Heart right ventricle (tissue), 16 donors: Measurements from ENCODE around the gene KRT78. TPM values are rescaled to one million over a fixed set of nuclear protein-coding genes. Genes with fewer than 3 reads are reported as not detected.

ENCODE experiments used
- ATAC-seq, 8 donors: fragments of 200-7000 bp; cut with Tn5 transposase; one replicate each; pipeline ENCODE4 v1.9.1; 2020; ENCODE audit warnings: mild to moderate bottlenecking in 8 of 8, moderate library complexity in 8 of 8, moderate number of reproducible peaks in 1 of 8
- DNase-seq, 2 donors: peaks; one replicate each; pipeline ENCODE4 v3.0.0-alpha.2; 2020
- H3K27ac ChIP-seq, 10 donors: fragments of 200-600 bp; sonication (generic) in 2 of 10; one replicate each; pipeline versions ENCODE4 v1.5.0 to v1.8.0; 2020 to 2022; ENCODE audit warnings: mild to moderate bottlenecking in 3 of 10
- H3K27me3 ChIP-seq, 7 donors: fragments of 200-600 bp; one replicate each; pipeline ENCODE4 v1.8.0; 2021 to 2022; ENCODE audit warnings: mild to moderate bottlenecking in 2 of 7
- H3K36me3 ChIP-seq, 9 donors: fragments of 200-600 bp; sonication (generic) in 1 of 9; one replicate each; pipeline versions ENCODE4 v1.5.0 to v1.8.0; 2020 to 2022; ENCODE audit warnings: mild to moderate bottlenecking in 2 of 9
- H3K4me1 ChIP-seq, 9 donors: fragments of 200-600 bp; sonication (generic) in 1 of 9; one replicate each; pipeline versions ENCODE4 v1.5.0 to v1.8.0; 2020 to 2022; ENCODE audit warnings: mild to moderate bottlenecking in 4 of 9
- H3K4me3 ChIP-seq, 10 donors: fragments of 200-600 bp; sonication (generic) in 2 of 10; one replicate each; pipeline versions ENCODE4 v1.5.0 to v1.8.0; 2020 to 2022; ENCODE audit warnings: mild to moderate bottlenecking in 7 of 10, moderate library complexity in 2 of 10
- H3K9me3 ChIP-seq, 11 donors: fragments of 200-600 bp in 10 of 11; sonication (generic) in 2 of 11; one replicate each; pipeline versions ENCODE4 v1.5.0 to v1.8.0; 2013 to 2022; ENCODE audit warnings: mild to moderate bottlenecking in 2 of 11, control low read depth in 1 of 11, moderate library complexity in 1 of 11
- WGBS, 2 donors: extraction: QIAGEN DNeasy Blood & Tissue Kit; methylation state at CpG; one replicate each; pipeline ENCODE4 v1.1.7; 2013; ENCODE audit warnings: inconsistent platforms in 1 of 2; 5-methylcytosine and 5-hydroxymethylcytosine counted together
- intact Hi-C, 10 donors: fragments of 100-400 bp; cut with DNase I; formaldehyde crosslinking; loops; one replicate each; pipeline versions ENCODE4 v1.11.1 to v1.14.2; 2022
- polyA plus RNA-seq, 2 donors: library from polyadenylated mRNA; stranded (reverse); fragments of 200-250 nt; gene quantifications; one replicate each; pipeline ENCODE4 v1.2.3, GENCODE V29; 2013
- total RNA-seq, 10 donors: library from RNA; stranded (reverse); fragmentation: NEBNext Ultra II Directional in 3 of 10; extraction: Animal tissue kit (Norgen Biotek cat#: 25700) in 3 of 10; gene quantifications; one replicate each; pipeline versions ENCODE4 v1.2.1 to v1.2.4, GENCODE V29; 2021 to 2023
- TF ChIP-seq, protein P1 (sequence below), 9 donors: fragments of 200-600 bp; sonication (generic) in 2 of 9; IDR thresholded peaks; one replicate each; pipeline versions ENCODE4 v1.5.0 to v1.8.0; 2021 to 2022; ENCODE audit warnings: antibody characterized with exemption in 9 of 9, mild to moderate bottlenecking in 5 of 9, moderate library complexity in 1 of 9
- donor health status: Arrhythmogenic right ventricular cardiomyopathy.
- donor health status: ischemic (EF 13 %, LVEDD 7.1; RV severe dilation, severe dysfunction).
- donor health status: healthy with polysubstance abuse.
- donor health status: DM: no; HTN: yes; CAD: no.
- donor health status: DM: no; HTN: no; CAD: no.
- donor health status: ischemic (EF 25% LVEDD 6.9; RV normal size, moderate dysfunction).
- donor health status: ischemic (EF 25% LVEDD 5.7; RV mildly dilated, moderate dysfunction).
- donor health status: healthy.
- donor health status: DM: yes; HTN: yes; CAD: no.
- donor health status: Ischemic cardiomyopathy.
- donor health status: ischemic (EF 35%, LVEDD 5.7; RV mildly dilated, moderate dysfunction).
- donor health status: nonischemic (EF 11% LVEDD 7.7; RV severe dilation, severe dysfunction).
- donor health status: DM: yes; HTN: yes; CAD: no.
- donor health status: PGD.
- donor health status: ischemic (EF 29% LVEDD 5.4; RV normal size, mild dysfunction).
- donor health status: nonischemic (EF 23%, LVEDD 6.1; RV moderate dilation, normal function).

The KRT78 gene
- total and polyA plus RNA-seq, 12 donors: 0.07 TPM; not detected in 11

DNA sequence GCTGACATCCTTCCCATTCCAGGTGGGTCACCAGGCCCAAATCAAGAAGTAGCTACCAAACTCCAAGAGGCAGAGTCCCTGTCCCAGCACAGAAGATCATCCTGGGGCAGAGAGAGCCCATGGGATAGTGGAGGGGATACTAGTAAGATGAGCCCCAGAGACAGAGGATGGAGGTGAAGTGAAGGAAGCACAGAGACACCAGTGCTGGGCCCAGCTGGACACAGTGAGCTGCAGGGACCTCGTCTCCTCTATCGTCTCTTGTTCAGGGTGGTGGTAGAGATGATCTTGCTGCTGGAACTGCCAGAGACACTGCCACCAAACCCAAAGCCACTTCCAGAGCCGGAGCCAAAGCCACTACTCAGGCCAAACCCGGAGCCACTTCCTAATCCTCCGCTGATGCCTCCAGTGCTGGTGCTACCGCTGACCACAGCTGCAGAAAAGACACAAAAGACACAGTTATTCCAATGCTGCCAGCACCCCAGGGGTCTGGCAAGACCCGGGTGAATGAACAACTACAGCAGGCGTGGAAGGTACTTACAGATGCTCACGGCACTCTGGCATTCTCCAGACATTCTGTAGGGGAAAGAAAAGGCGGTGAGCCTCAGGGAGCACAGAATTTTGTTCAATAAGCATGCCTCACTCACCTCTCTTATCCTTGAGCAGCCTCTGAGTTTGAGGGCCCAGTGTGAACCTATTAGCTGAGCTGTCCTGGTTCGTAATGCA lies 41.8 kb downstream of the KRT78 start:
- Histone ChIP-seq H3K27ac (no peak overlapping the region), H3K36me3 (no peaks in the 10 kb centered on the region), H3K4me1 (no peaks in the 10 kb centered on the region), H3K27me3 (peaks cover 0 to 36% (median 13%) of the 10 kb centered on the region in 7 donors), H3K9me3 (no peaks in the 10 kb centered on the region), H3K4me3 (no peak overlapping the region)
- no peak for DNase-seq
- intact Hi-C loops: no loop called here
- 81 to 87% methylated on average over 11 of the region's 11 CpGs for WGBS, 2 donors
- TF ChIP-seq, protein P1, sequence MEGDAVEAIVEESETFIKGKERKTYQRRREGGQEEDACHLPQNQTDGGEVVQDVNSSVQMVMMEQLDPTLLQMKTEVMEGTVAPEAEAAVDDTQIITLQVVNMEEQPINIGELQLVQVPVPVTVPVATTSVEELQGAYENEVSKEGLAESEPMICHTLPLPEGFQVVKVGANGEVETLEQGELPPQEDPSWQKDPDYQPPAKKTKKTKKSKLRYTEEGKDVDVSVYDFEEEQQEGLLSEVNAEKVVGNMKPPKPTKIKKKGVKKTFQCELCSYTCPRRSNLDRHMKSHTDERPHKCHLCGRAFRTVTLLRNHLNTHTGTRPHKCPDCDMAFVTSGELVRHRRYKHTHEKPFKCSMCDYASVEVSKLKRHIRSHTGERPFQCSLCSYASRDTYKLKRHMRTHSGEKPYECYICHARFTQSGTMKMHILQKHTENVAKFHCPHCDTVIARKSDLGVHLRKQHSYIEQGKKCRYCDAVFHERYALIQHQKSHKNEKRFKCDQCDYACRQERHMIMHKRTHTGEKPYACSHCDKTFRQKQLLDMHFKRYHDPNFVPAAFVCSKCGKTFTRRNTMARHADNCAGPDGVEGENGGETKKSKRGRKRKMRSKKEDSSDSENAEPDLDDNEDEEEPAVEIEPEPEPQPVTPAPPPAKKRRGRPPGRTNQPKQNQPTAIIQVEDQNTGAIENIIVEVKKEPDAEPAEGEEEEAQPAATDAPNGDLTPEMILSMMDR (IDR thresholded peaks at IDR 0.05): no peak
- ATAC-seq: no peak

DNA sequence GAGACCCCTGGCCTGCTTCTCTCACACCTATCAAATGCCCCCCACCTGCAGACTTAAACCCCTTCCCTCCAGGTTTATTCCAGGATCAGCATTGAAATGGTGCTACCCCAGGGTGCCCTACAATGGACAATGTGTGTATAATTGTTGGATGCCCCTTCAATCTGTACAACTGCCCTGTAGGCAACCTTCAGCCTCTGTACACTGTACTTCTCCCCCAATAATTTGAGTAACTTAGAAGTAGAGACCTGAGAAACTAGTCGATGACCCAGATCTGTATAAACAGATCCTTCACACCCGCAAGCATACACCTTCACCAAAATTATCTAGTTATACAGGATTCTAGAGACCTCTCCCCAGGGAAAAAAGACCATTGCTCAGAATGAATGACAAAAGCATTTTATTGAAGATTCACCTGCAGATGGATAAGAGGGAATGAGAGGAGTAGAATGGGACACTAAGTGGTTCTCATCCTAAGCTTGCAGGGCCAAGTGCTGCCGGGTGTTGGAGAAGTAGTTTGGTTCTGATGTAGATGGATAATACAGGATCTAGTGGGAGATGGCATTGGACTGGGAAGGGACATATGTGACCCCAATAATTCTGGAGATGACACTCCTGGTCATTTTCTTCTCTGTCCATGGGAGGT lies 42.5 kb downstream of the KRT78 start:
- ATAC-seq (no peak), DNase-seq (no peak)
- H3K4me3 ChIP-seq: no peak overlapping the region
- no peaks in the 10 kb centered on the region for H3K36me3 ChIP-seq
- H3K27me3 ChIP-seq: peaks cover 0 to 33% (median 13%) of the 10 kb centered on the region in 7 donors
- intact Hi-C loops: no loop called here
- TF ChIP-seq, protein P1 (IDR thresholded peaks at IDR 0.05): no peak
- WGBS, 2 donors: 92 to 95% methylated on average over 3 of the region's 3 CpGs
- no peak overlapping the region for H3K27ac ChIP-seq
- H3K9me3 ChIP-seq: no peaks in the 10 kb centered on the region
- H3K4me1 ChIP-seq: no peaks in the 10 kb centered on the region

DNA sequence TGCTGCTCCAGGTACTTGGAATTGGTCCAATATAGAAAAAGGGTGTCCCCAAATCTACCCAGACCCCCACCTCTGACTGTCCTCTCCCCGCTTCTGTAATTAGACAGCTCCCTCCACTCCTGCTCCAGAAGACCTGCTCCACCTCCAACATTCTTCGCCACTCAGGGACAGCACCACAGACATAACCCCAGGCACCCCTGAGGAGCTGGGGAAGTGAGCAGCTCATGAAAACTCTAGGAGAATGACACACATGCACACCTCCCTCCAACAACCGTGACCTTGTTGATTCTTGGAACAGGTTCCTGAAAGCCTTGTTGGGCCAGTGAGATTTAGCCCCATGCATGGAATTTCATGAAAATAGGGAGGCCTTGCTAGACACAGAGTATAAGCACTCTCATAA lies 43.1 kb downstream of the KRT78 start:
- Histone ChIP-seq H3K27me3 (peaks cover 0 to 28% (median 11%) of the 10 kb centered on the region in 7 donors), H3K4me1 (no peaks in the 10 kb centered on the region), H3K9me3 (no peaks in the 10 kb centered on the region), H3K4me3 (no peak overlapping the region), H3K36me3 (no peaks in the 10 kb centered on the region), H3K27ac (no peak overlapping the region)
- intact Hi-C loops: no loop called here
- WGBS, 2 donors: 80 to 82% methylated on average over 3 of the region's 3 CpGs
- no peak for ATAC-seq
- no peak for DNase-seq
- TF ChIP-seq, protein P1 (IDR thresholded peaks at IDR 0.05): no peak

DNA sequence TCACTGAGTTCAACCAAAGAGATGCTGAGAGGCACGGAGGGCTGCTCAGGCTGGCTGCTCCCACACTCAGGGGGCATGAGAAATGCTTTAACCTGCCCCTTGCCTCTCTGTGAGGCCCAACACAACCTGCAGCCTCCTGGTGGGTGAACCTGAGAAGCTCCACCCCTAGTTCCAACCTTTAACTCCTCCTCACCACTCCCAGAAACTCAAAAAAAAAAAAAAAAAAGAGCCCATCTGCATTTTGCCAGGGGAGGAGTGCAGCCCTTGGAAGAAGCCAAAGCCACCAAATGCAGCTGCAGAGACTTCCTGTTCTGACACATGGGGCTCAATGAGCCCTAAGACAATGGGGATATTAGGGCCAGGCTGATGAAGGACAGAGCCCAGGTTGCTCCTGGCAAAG lies 43.8 kb downstream of the KRT78 start:
- no peak overlapping the region for H3K4me3 ChIP-seq
- TF ChIP-seq, protein P1 (IDR thresholded peaks at IDR 0.05): no peak
- no peak overlapping the region for H3K27ac ChIP-seq
- intact Hi-C loops: no loop called here
- peaks cover 0 to 28% (median 10%) of the 10 kb centered on the region in 7 donors for H3K27me3 ChIP-seq
- no peaks in the 10 kb centered on the region for H3K4me1 ChIP-seq
- no peaks in the 10 kb centered on the region for H3K9me3 ChIP-seq
- no peak for ATAC-seq
- no peaks in the 10 kb centered on the region for H3K36me3 ChIP-seq
- WGBS, 2 donors: 24 to 43% methylated on average over 1 of the region's 1 CpG
- DNase-seq: no peak
